AML-193 (cell line): Measurements from ENCODE around the gene FRMD4A.

Experiments
- DNase-seq, 2 experiments: peaks; one replicate each; lab custom pipeline; 2025; lab: John Stamatoyannopoulos, UW

FRMD4A gene

DNA sequence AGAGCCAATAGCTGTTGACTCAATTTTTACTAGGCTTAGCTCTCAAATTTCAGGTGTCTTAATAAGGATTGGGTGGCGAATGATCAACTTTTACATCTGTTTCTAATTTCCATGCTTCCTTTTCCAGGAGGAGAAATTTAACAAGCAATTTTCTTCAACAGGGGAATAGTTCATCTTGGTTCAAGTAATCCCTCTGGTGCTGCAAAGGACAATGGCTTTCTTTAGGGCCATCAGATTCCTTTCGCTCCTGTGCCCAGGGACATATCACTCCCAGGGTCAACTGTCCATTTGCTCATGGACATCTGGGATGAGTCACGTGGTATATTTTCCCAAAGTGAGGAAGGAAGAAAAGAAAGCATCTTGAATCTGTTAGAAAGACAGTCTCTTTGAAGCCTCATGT, 313.3 kb downstream of the FRMD4A start:
- DNase-seq = no peak

- DNase-seq = no peak
These were observed 313.8 kb downstream of the FRMD4A start for GRCh38 chr10:14016931-14017333.

DNA sequence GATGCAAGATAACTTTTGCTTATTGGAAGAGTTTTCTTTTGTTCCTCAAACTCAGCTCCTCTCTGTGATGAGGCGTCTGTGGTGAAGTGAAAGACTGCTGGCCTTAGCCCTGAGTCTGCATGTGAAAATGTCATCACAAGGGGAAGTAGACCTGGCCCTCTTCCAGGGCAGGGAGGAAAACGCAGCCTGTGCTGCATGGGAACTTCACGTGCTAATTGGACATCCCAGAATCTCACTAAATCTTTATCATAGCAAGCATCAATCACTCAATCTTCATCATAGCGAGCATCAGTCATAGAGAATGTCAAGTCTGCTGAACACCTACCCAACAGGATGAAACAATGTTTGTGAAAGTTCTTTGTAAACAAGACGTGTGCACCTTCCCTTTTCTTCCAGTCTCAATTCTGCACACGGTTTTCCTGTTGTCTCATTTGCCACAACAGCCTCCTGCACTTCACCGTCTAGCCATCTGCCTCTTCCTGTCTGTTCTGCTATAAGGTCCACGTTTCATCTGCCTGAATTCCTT, 314.6 kb downstream of the FRMD4A start:
- DNase-seq = peak in 1 of 2 experiments; percentile 17

DNA sequence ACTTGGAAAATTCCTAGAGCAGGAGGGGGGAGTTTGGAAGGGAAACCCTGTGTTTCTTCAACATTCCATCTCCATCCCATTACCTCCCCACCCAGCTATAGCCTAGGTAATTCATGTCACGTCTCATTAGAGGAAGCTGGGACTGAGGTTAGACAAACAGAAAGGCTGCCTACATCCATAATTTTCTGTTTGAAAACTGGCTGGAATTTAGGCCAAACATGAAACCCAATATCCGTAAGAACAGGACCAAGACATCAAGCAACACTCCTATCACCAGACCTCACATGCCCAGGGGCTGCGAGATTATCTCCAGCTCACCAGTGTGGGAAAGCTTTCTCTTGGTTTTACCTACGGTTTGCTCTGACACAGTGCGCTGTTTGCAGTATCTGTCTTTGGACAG, 316.3 kb downstream of the FRMD4A start:
- DNase-seq = no peak

- DNase-seq = no peak
These were observed 319.8 kb downstream of the FRMD4A start for GRCh38 chr10:14010769-14011574.

- no peak for DNase-seq
These were observed 320.6 kb downstream of the FRMD4A start for GRCh38 chr10:14010101-14010558.

GRCh38 chr10:14009371-14010100, 321.2 kb downstream of the FRMD4A start:
- no peak for DNase-seq

GRCh38 chr10:14008740-14009080, 322.0 kb downstream of the FRMD4A start:
- DNase-seq = no peak

GRCh38 chr10:14004536-14004935, 326.2 kb downstream of the FRMD4A start:
- DNase-seq = no peak

- DNase-seq = no peak
These were observed 327.1 kb downstream of the FRMD4A start for GRCh38 chr10:14003517-14004184.

DNA sequence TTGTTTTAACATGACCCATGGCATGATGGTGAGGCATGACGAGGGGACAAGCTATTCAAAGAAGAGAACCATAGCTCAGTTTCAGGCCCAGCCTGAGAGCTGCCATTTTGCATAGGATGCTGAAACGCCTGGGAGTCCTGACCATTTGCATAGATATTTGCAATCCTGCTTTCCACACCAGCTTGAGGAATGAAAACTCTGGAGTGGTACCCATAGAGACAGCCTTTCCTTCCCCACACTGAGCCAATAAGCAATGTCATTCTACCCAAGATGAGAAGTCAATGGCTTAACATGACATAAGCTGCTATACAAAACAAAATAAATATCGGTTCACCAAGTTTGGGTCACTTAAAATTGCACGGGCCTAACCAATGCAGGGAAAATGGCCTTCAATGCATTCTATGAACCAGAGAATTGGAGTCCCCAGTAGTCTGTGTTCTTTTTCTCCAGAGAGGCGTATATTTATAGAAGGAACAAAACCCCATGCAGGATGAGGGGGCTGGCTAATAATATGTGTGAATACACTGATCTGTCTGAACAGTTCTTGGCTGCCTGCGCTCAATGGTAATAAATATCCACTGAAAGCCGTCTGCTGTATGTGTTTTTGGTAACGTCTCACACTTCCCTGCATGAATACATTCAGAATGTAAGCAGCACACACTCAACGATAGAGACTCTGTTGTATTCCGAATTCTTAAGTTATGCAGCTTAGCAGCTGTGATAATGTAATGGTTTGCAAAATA, 329.3 kb downstream of the FRMD4A start:
- DNase-seq = no peak

- DNase-seq = no peak
These were observed 332.4 kb downstream of the FRMD4A start for GRCh38 chr10:13998163-13998835.

DNA sequence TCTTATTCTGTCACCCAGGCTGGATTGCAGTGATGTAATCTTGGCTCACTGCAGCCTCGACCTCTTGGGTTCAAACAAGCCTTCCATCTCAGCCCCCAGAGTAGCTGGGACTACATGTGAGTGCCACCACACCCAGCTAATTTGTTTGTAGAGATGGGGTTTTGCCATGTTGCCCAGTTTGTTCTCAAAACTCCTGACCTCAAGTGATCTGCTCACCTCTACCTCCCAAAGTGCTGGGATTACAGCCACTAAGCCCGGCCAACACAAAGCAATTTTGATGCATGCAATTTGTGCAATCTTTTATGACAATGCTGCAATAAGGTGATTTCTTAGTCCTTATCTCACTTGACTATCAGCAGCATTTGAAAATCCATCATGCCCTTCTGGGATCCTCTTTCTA, 333.1 kb downstream of the FRMD4A start:
- DNase-seq = no peak

DNA sequence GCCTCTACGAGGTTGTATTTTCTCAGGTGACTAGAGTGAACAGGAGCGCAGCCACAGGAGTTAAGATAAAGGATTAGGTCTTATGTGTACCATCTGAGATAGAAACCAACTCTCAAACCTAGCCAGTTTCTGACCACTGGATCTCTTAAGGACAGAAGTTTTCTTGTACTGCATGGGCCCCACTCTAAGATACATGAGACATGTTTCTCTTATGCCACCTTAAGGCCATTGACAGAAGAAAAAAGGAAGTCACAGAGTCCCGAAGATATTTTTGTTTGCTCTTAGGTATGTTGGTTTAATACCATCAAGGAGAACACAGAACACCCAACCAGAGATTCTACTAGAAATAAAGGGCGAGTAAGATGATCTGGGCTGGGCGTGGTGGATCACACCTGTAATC, 335.8 kb downstream of the FRMD4A start:
- no peak for DNase-seq

GRCh38 chr10:13993673-13994089, 337.0 kb downstream of the FRMD4A start:
- no peak for DNase-seq

DNA sequence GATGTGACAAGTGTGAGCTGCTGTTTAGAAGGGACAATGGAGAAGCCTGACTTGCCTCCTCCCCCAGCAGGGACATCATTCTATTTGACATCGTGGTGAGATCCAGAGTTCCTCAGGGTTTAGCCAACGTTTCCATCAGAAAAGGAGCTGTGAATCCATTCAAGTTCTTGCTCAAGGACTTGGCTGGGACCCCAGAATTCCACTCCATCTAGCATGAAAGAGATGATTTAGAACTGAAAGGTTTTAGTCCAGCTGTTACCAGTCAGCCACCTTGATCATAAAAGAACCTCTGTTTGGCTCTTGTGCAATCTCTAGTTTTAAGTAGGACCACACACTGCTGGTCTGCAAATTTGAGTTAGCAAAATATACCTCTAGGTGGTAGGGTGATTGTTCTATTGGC, 337.6 kb downstream of the FRMD4A start:
- no peak for DNase-seq

- DNase-seq = no peak
These were observed 339.4 kb downstream of the FRMD4A start for GRCh38 chr10:13991353-13991752.

DNA sequence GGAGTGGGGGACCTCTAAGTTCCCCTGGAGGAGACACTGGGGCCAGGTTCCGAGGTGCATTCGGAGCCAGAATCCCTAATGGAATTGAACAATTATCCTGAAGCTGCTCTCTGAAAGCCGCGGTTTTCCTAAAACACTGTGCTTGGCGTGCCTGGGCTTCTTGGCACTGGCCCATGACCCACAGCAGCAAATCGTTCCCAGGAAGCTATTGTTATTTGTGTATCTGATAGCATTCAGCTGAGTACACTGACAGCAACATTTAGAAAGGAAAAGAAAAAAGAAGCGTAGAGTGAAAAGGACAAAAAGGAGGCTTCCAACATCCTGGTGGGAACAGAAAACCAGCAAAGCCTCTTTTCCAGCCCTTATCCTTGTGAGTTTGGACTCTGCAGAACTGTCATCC, 339.8 kb downstream of the FRMD4A start:
- DNase-seq = no peak

DNA sequence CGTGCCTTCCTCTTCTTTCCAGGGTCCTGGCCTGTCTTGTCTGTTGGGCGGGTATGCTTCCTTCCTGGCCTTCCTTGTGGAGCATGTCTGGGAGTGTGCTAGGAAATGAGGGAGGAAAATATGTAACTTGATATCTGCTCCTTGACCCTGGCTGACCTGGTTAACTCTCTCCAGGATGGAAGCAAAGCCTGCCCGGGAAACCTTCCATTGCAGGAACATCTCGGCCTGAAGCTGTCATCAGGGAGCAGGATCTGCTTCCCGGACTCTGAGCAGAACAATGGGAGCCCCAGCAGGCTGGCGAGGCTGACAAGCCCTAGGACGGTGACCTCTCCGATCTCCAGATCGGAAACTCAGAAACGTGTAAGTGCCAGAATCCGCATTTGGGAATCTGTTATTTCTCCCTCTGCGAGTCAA, 340.3 kb downstream of the FRMD4A start:
- DNase-seq = no peak

GRCh38 chr10:13989616-13990015, 341.1 kb downstream of the FRMD4A start:
- DNase-seq = no peak

DNA sequence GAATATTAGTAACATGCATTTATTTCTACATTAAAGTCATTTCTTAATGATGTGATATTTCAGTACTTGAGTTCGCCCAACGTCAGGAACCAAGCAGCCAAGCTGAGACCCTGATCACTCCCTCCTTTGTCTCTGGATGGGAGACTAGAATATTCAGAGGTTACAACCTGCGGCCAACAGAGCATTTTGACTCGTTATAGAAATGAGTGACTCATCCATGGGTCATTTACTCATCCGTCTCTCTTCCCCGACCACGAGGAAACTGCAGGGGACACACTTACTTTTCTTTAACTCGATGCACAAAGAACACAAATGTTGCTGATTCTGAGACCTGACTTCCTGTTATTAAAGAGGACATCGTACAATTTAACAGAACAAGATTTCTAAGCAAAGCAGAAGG, 343.3 kb downstream of the FRMD4A start:
- no peak for DNase-seq
